ENCODE measurements around the gene IFI44. TPM values are rescaled to one million over a fixed set of nuclear protein-coding genes. Genes with fewer than 3 reads are reported as not detected.

IFI44 gene
- total RNA-seq, 2 experiments from 2014 or later, result 56.1 to 60.1 TPM

DNA sequence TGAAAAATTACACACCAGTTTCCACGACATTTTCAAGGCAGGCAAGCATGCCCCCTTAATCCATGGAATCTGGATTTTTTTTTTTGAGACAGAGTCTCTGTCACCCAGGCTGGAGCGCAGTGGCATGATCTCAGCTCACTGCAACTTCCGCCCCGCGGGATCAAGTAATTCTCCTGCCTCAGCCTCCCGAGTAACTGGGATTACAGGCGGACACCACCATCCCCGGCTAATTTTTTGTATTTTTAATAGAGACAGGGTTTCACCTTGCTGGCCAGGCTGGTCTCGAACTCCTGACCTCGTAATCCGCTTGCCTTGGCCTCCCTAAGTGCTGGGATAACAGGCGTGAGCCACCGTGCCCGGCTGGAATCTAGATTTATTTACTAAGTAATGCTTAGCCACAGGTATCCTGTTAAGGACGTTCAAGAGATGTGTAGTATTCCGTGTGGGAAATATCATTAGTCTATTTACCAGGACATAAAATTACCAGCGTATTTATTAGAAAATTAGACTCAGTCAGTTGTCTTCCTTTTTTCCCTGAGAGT is 2.5 kb downstream of the IFI44 start:
- Mint-ChIP-seq H3K36me3 (peaks cover 32% of the 10 kb centered on the region), H3K9me3 (peaks cover 17% of the 10 kb centered on the region), H3K27me3 (no peaks in the 10 kb centered on the region), H3K4me3 (peak overlapping the region; percentile 79), H3K4me1 (ENCODE audit: low read depth) (peaks cover 38% of the 10 kb centered on the region), H3K27ac (no peak overlapping the region)
- intact Hi-C loops (cut with micrococcal nuclease), result no loop called here
- no peak for DNase-seq
- ChIA-PET POLR2A (no interaction called here), CTCF (no interaction called here)

DNA sequence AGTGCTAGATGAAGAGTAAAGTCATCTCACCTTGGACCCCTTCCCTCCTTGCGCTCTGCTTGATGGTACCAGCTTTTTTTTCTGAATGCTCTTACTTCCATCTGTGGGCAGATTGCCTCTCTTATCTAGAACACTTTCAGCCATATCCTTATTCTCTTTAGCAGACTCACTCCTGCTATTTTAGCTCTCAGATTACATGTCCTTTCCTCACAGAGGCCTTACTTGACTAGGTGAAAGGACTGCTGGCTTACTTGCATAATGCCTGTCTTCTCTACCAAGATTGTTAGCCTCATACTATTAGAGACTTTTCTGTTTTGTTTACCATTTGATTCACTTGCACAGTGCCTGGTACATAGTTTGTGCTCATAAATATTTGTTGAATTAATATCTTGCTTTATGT is 9.3 kb downstream of the IFI44 start:
- peaks cover 43% of the 10 kb centered on the region for H3K36me3 Mint-ChIP-seq
- ChIA-PET CTCF (no interaction called here), POLR2A (no interaction called here)
- peaks cover 9% of the 10 kb centered on the region for H3K4me1 Mint-ChIP-seq (ENCODE audit: low read depth)
- no peak overlapping the region for H3K27ac Mint-ChIP-seq
- no peaks in the 10 kb centered on the region for H3K9me3 Mint-ChIP-seq
- intact Hi-C loops (cut with micrococcal nuclease), result no loop called here
- H3K4me3 Mint-ChIP-seq, result no peak overlapping the region
- no peak for DNase-seq
- H3K27me3 Mint-ChIP-seq, result no peaks in the 10 kb centered on the region

DNA sequence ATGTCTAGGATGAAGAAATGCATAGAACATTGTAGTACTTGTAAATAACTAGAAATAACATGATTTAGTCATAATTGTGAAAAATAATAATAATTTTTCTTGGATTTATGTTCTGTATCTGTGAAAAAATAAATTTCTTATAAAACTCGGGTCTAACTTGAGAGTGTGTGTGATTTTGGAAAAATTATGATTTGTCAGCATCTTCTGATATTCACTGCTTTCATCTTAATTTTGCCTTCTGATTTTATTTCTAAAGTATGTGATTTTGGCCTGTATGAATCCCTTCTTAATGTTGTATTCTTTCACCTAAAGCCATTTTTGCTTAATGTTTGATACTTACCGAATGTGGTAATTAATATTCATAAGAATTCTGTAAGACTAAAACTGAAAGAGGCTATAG is 14.3 kb downstream of the IFI44 start:
- DNase-seq, result no peak
- Mint-ChIP-seq H3K4me1 (ENCODE audit: low read depth) (peaks cover under 1% of the 10 kb centered on the region), H3K27me3 (no peaks in the 10 kb centered on the region), H3K36me3 (peaks cover 29% of the 10 kb centered on the region), H3K4me3 (no peak overlapping the region), H3K9me3 (no peaks in the 10 kb centered on the region), H3K27ac (no peak overlapping the region)
- intact Hi-C loops (cut with micrococcal nuclease), result no loop called here
- ChIA-PET POLR2A (no interaction called here), CTCF (interaction anchor here (0.9 kb wide), 1 partner anchor 44 kb away, joined by 3 read pairs; the partner anchor contains the start of gene IFI44L)

DNA sequence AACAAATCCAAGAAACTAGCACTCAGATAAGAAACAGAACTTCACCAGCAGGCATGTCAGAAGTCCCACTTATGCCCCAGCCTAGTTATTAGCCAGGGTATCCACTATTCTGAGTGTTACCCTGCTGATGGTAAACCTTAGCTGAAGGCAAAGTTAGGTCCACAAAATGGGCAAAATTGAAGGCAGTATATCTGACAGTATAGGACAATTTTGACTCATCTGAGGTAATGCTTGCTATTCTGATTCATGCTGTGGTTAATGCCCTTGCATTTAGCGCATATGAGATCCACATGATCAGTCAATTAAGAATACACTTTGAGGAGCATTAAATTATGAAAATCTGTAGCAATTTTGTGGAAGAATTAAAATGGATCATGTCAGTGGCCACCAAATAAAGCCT is 15.1 kb downstream of the IFI44 start:
- Mint-ChIP-seq H3K36me3 (peaks cover 22% of the 10 kb centered on the region), H3K27ac (no peak overlapping the region), H3K4me3 (no peak overlapping the region), H3K27me3 (no peaks in the 10 kb centered on the region), H3K4me1 (ENCODE audit: low read depth) (no peaks in the 10 kb centered on the region), H3K9me3 (no peaks in the 10 kb centered on the region)
- intact Hi-C loops (cut with micrococcal nuclease), result no loop called here
- POLR2A ChIA-PET, result interaction anchor here (0.5 kb wide), 1 partner anchor 113 kb away, joined by 3 read pairs; no protein-coding TSS in a partner anchor
- no peak for DNase-seq
- CTCF ChIA-PET, result interaction anchor here (0.9 kb wide), 1 partner anchor 45 kb away, joined by 3 read pairs; the partner anchor contains the start of gene IFI44L

DNA sequence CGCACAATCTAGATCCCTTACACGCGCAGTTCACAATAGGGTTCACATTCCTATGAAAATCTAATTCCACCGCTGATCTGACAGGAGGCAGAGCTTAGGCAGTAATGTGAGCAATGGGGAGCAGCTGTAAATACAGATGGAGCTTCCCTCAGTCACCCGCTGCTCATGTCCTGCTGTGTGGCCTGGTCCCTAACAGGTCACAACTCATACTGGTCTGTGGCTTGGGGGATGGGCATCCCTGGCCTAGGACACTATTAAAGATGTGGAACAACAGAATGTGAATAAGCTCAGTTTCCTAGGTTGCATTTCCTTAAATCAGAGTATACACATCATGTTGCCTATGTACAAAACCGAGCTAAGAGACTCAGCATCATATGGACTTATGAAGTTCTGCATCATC is 16.2 kb downstream of the IFI44 start:
- POLR2A ChIA-PET, result no interaction called here
- Mint-ChIP-seq H3K27ac (no peak overlapping the region), H3K9me3 (no peaks in the 10 kb centered on the region), H3K27me3 (no peaks in the 10 kb centered on the region), H3K4me1 (ENCODE audit: low read depth) (no peaks in the 10 kb centered on the region), H3K36me3 (peaks cover 16% of the 10 kb centered on the region), H3K4me3 (no peak overlapping the region)
- CTCF ChIA-PET, result interaction anchor here (1.1 to 1.4 kb wide), 2 partner anchors 10 to 48 kb away, joined by 6 to 7 read pairs; no protein-coding TSS in a partner anchor
- DNase-seq, result no peak
- intact Hi-C loops (cut with micrococcal nuclease), result no loop called here

DNA sequence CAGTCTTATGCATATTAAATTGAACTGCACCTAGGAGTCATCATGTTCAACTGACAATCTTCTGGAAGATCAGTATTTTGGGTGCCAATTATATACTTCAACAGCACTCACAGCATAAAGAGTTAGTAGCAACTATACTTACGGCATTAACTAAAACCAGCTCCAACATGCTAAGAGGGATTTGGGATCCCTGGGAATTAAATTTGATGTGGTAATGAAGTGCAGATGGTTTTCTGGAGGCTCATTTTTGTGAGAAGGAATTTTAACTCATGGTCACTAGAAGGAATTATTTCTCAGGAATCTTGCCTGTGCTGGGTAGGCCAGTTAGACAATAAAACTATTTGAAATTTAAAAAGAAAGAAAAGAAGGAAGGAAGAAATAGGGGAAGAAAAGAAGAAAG is 18.3 kb downstream of the IFI44 start:
- Mint-ChIP-seq H3K9me3 (no peaks in the 10 kb centered on the region), H3K27me3 (no peaks in the 10 kb centered on the region), H3K4me1 (ENCODE audit: low read depth) (no peaks in the 10 kb centered on the region), H3K27ac (no peak overlapping the region), H3K4me3 (no peak overlapping the region), H3K36me3 (peaks cover 6% of the 10 kb centered on the region)
- ChIA-PET POLR2A (no interaction called here), CTCF (no interaction called here)
- DNase-seq, result no peak
- intact Hi-C loops (cut with micrococcal nuclease), result no loop called here

DNA sequence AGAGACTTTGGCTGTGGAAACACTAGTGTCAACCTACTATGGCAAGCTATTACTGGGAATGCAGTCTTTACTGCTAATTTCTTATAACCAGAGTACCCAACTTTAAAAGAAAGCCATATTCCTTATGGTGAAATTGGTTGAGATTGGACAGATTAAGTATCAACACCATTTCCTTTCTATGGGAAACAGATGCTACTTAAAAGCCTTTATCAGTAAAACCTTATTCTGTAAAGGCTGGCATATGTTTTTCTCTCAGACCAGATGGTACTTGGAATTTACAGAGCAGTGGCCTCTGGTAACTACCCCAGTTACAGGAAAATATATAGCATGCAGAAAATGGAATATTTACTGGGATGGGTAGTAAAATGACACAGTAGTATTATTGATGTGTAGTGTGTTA is 18.8 kb downstream of the IFI44 start:
- POLR2A ChIA-PET, result no interaction called here
- Mint-ChIP-seq H3K36me3 (peaks cover 1% of the 10 kb centered on the region), H3K4me3 (no peak overlapping the region), H3K27ac (no peak overlapping the region), H3K9me3 (no peaks in the 10 kb centered on the region), H3K4me1 (ENCODE audit: low read depth) (no peaks in the 10 kb centered on the region), H3K27me3 (no peaks in the 10 kb centered on the region)
- CTCF ChIA-PET, result interaction anchor here (1.1 kb wide), 1 partner anchor 51 kb away, joined by 3 read pairs; no protein-coding TSS in a partner anchor
- intact Hi-C loops (cut with micrococcal nuclease), result no loop called here
- no peak for DNase-seq

DNA sequence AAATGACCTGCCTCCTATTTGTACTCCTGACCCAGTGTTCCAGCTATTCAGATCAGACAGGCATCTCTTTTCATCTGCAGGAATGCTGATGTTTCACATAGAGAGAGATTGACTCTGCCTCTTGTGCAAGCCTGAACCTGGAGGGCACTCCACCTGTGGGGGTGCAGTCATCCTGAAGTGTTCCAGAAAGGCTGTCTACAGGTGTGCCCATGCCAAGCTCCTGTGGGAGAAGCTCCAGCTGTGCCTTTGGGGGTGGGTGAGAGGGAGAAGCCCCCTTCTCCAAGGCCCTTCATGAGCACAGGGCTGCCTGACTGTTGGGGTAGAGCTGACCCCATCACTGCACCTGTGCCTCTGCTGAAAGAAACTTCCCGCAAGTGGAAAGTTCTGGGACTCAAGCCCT is 22.8 kb downstream of the IFI44 start:
- DNase-seq, result no peak
- POLR2A ChIA-PET, result interaction anchor here (1.1 kb wide), 1 partner anchor 23 kb away, joined by 3 read pairs; the partner anchor contains the start of gene IFI44
- CTCF ChIA-PET, result interaction anchor here (0.8 to 5.4 kb wide), 3 partner anchors 52 to 541 kb away, joined by 3 to 70 read pairs (median 6); no protein-coding TSS in a partner anchor
- Mint-ChIP-seq H3K4me1 (ENCODE audit: low read depth) (no peaks in the 10 kb centered on the region), H3K9me3 (no peaks in the 10 kb centered on the region), H3K27ac (no peak overlapping the region), H3K27me3 (no peaks in the 10 kb centered on the region), H3K4me3 (no peak overlapping the region), H3K36me3 (no peaks in the 10 kb centered on the region)
- intact Hi-C loops (cut with micrococcal nuclease), result no loop called here

DNA sequence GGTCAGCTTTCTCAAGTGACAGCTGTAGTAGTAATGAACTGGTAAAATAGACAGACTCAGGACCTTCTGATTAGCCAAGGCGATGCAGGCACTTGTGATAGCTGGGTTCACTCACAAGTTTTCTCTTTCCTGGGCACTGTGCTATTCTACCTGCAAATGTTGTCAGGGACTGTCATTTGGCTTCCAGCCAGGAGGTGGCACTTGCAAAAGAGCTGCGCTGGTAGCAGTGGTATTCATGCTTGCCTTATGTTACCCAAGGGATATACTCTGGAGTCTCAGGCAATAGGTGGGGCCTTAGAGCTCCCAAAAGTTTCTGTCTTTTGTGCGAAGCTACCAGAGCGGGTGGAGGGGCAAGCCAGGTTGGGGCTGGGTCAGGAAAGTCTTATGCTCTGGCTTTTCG is 23.5 kb downstream of the IFI44 start:
- ChIA-PET CTCF (interaction anchor here (0.8 to 5.4 kb wide), 4 partner anchors 52 to 547 kb away, joined by 3 to 70 read pairs (median 4); no protein-coding TSS in a partner anchor), POLR2A (interaction anchor here (1.1 kb wide), 1 partner anchor 23 kb away, joined by 3 read pairs; the partner anchor contains the start of gene IFI44)
- Mint-ChIP-seq H3K4me3 (no peak overlapping the region), H3K27ac (no peak overlapping the region), H3K36me3 (no peaks in the 10 kb centered on the region), H3K27me3 (no peaks in the 10 kb centered on the region), H3K4me1 (ENCODE audit: low read depth) (peaks cover 4% of the 10 kb centered on the region), H3K9me3 (no peaks in the 10 kb centered on the region)
- intact Hi-C loops (cut with micrococcal nuclease), result no loop called here
- DNase-seq, result peak; percentile 25

DNA sequence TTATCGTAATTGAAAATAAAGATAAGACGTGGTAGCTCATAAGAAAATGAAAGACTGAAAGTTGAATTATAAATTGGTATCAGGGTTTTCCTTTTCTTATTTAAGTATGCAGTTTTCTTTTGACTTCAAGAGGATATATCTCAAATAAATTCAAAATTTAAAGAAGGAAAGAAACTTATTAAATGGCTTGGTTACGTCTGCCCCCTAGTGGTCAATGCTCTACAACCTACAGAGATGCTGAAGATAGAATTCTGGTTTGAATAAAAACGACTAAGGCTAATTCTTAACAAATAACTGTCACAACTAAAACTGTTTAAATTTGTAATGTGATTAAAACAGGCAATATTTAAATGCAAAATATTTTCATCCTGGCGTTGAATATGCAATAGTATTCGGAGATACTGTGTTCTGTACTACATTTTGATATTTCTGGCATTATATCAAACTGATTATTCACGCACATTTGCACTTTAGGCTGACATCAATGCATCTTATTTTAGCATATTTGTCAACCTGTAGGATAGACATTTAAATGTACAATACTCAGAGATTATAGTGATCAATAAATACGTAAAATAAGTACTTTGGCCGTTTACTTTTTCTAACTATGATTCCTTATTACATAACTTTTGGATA is 26.8 kb downstream of the IFI44 start:
- POLR2A ChIA-PET, result no interaction called here
- no peaks in the 10 kb centered on the region for H3K36me3 Mint-ChIP-seq

DNA sequence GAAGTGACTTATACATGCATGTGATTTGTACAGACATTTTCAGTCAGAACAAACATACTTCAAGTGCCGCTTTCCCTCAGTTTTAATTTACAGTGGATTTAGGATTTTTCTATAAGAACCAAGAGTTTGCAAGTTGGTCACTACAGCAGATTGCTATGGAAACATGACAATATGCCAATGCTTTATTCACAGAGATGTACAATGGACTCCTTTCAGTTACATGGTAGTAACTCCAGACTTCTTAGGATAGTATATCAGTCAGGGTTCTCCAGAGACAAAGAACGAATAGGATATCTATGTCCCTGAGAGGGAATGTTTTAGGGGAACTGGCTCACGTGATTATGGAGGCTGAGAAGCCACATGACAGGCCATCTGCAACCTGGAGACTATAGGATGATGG is 27.4 kb downstream of the IFI44 start:
- intact Hi-C loops (cut with micrococcal nuclease), result loop anchor here (1.0 to 2.0 kb wide), 4 partner anchors 60 to 547 kb away; no protein-coding TSS in a partner anchor
- no peaks in the 10 kb centered on the region for H3K36me3 Mint-ChIP-seq
- peaks cover 5% of the 10 kb centered on the region for H3K4me1 Mint-ChIP-seq (ENCODE audit: low read depth)

More for the DNA sequence above, 26.8 kb downstream of the IFI44 start:
- no peaks in the 10 kb centered on the region for H3K9me3 Mint-ChIP-seq
- H3K4me3 Mint-ChIP-seq, result no peak overlapping the region
- no peak overlapping the region for H3K27ac Mint-ChIP-seq
- intact Hi-C loops (cut with micrococcal nuclease), result loop anchor here (1.0 to 2.0 kb wide), 4 partner anchors 59 to 546 kb away; no protein-coding TSS in a partner anchor
- DNase-seq, result peak; percentile 44
- CTCF ChIA-PET, result interaction anchor here (0.7 to 5.4 kb wide), 19 partner anchors 9 to 545 kb away, joined by 3 to 70 read pairs (median 5); partner anchors contain the start of genes IFI44 and IFI44L
- H3K27me3 Mint-ChIP-seq, result peaks cover 1% of the 10 kb centered on the region
- peaks cover 5% of the 10 kb centered on the region for H3K4me1 Mint-ChIP-seq (ENCODE audit: low read depth)

DNA sequence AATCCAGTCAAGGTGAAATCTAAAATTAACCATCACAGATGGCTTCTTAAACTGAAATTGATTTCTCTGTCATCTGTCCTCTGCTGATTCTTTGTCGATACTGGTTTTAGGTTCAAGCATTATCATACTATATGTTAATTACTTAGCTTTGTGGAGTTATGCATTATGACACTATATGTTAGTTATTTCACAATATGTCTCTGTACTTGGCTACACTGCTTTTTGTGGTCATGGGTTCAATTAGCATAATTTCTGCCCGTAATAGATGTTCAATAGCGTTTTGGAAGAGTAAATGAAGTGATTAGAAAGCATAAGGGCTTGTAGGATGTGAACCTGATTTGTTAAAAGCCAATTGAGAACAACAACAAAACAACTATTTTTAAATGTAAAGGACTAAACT is 28.2 kb downstream of the IFI44 start:
- peaks cover 5% of the 10 kb centered on the region for H3K4me1 Mint-ChIP-seq (ENCODE audit: low read depth)
- CTCF ChIA-PET, result interaction anchor here (0.8 to 2.1 kb wide), 7 partner anchors 9 to 547 kb away, joined by 3 to 23 read pairs (median 4); partner anchors contain the start of gene IFI44L
- H3K9me3 Mint-ChIP-seq, result no peaks in the 10 kb centered on the region
- H3K4me3 Mint-ChIP-seq, result no peak overlapping the region
- no peak for DNase-seq
- H3K36me3 Mint-ChIP-seq, result no peaks in the 10 kb centered on the region
- intact Hi-C loops (cut with micrococcal nuclease), result loop anchor here (2.0 kb wide), 1 partner anchor 345 kb away; no protein-coding TSS in a partner anchor
- POLR2A ChIA-PET, result no interaction called here
- H3K27me3 Mint-ChIP-seq, result peaks cover 3% of the 10 kb centered on the region
- no peak overlapping the region for H3K27ac Mint-ChIP-seq

More for the DNA sequence above, 27.4 kb downstream of the IFI44 start:
- peaks cover 1% of the 10 kb centered on the region for H3K27me3 Mint-ChIP-seq
- ChIA-PET POLR2A (no interaction called here), CTCF (interaction anchor here (0.8 to 2.1 kb wide), 3 partner anchors 33 to 546 kb away, joined by 3 to 23 read pairs (median 4); no protein-coding TSS in a partner anchor)
- no peaks in the 10 kb centered on the region for H3K9me3 Mint-ChIP-seq
- H3K4me3 Mint-ChIP-seq, result no peak overlapping the region
- no peak for DNase-seq
- H3K27ac Mint-ChIP-seq, result no peak overlapping the region

Data from activated CD4-positive, alpha-beta memory T cell treated with anti-CD3 and anti-CD28 coated beads for 36 hours (primary cell).